ENCODE data around the gene C9orf43. TPM values are rescaled to one million over a fixed set of nuclear protein-coding genes. Genes with fewer than 3 reads are reported as not detected.
A peak's percentile ranks its signal among the peaks of the same experiment; 100 is the strongest.

Gene C9orf43
- total and polyA plus RNA-seq, 9 of the 15 experiments (the other 6 are each of a cell fraction or from before 2014, with no cell fraction given) = 0.21 to 0.58 (median 0.33) TPM

- TF ChIP-seq E2F4 (CRISPR knock-in tag; IDR thresholded peaks at IDR 0.05; ENCODE audit: low read depth) = no peak
- peak in 1 of 2 experiments; percentile 56; a peak in 1 of 4 replicates for TF ChIP-seq ZNF639 (CRISPR knock-in tag; conservative IDR thresholded peaks at IDR 0.05 in 1 of 2, IDR thresholded peaks at IDR 0.05 in 1 of 2)
- TF ChIP-seq TOE1 (IDR thresholded peaks at IDR 0.05; ENCODE audit: borderline replicate concordance) = no peak
- TF ChIP-seq TOE1 (CRISPR knock-in tag; IDR thresholded peaks at IDR 0.05; ENCODE audit: borderline replicate concordance, low read depth) = 0 out of 2 replicates have a peak, but pooled peaks have one; percentile 25
- peak; percentile 88 for TF ChIP-seq EGR1 (conservative IDR thresholded peaks at IDR 0.05)
- TF ChIP-seq ZBTB5 (IDR thresholded peaks at IDR 0.05) = peak; percentile 98
- TF ChIP-seq KLF16 (IDR thresholded peaks at IDR 0.05) = 0 out of 2 replicates have a peak, but pooled peaks have one; percentile 54
- no peak for TF ChIP-seq ZNF311 (CRISPR knock-in tag; IDR thresholded peaks at IDR 0.05)
- no peak for TF ChIP-seq MCM2 (IDR thresholded peaks at IDR 0.05; ENCODE audit: low read depth)
- peak; percentile 85 for TF ChIP-seq CBX1 (IDR thresholded peaks at IDR 0.05; ENCODE audit: low read depth)
- no peak for TF ChIP-seq FOXM1 (IDR thresholded peaks at IDR 0.05; ENCODE audit: low read depth)
- no peak for TF ChIP-seq FOXM1 (CRISPR knock-in tag; IDR thresholded peaks at IDR 0.05; ENCODE audit: low read depth)
- no peak for TF ChIP-seq RFX1 (IDR thresholded peaks at IDR 0.05)
- peak; percentile 68; the same call in 1 of the 2 replicates for TF ChIP-seq AFF4 (CRISPR knock-in tag; IDR thresholded peaks at IDR 0.05)
- TF ChIP-seq ELF2 (CRISPR knock-in tag; IDR thresholded peaks at IDR 0.05) = peak; percentile 81
- no peak for TF ChIP-seq TEAD2 (tag; IDR thresholded peaks at IDR 0.05)
- TF ChIP-seq CHCHD3 (CRISPR knock-in tag; IDR thresholded peaks at IDR 0.05) = no peak
- no peak for TF ChIP-seq THRB (CRISPR knock-in tag; conservative IDR thresholded peaks at IDR 0.05)
Observed at GRCh38 chr9:113401027-113401792, 9.3 kb upstream of the C9orf43 start, which contains the start of gene ALAD (continued).
